GM23248 (cell line): ENCODE measurements around the gene C5orf22. TPM values are rescaled to one million over a fixed set of nuclear protein-coding genes. Genes with fewer than 3 reads are reported as not detected.

Experiments
- DNase-seq: peaks from one replicate; pipeline ENCODE4 v3.0.0-alpha.2; 2015
- H2AFZ ChIP-seq: fragments of 200-600 bp; sonication (generic); 2 replicates; pipeline ENCODE4 v1.6.1; 2016; ENCODE audit warnings: antibody characterized with exemption
- H3F3A ChIP-seq: fragments of 200-600 bp; sonication (generic); 2 replicates; pipeline ENCODE4 v1.6.1; 2016; ENCODE audit warnings: mild to moderate bottlenecking, antibody characterized with exemption, mixed run types; ENCODE audit not compliant: insufficient read depth
- H3K27ac ChIP-seq: fragments of 200-600 bp; sonication (generic); 2 replicates; pipeline ENCODE4 v1.5.1; 2016; ENCODE audit warnings: mild to moderate bottlenecking
- H3K27me3 ChIP-seq: fragments of 200-600 bp; sonication (generic); replicated peaks from 2 replicates; pipeline ENCODE4 v1.6.1; 2016; ENCODE audit warnings: mild to moderate bottlenecking; ENCODE audit not compliant: insufficient read depth
- H3K36me3 ChIP-seq: fragments of 200-600 bp; sonication (generic); 2 replicates; pipeline ENCODE4 v1.6.1; 2016; ENCODE audit warnings: low read depth, mild to moderate bottlenecking
- H3K4me1 ChIP-seq: fragments of 200-600 bp; sonication (generic); 2 replicates; pipeline ENCODE4 v1.6.1; 2016; ENCODE audit warnings: mild to moderate bottlenecking; ENCODE audit not compliant: insufficient read depth
- H3K4me2 ChIP-seq: fragments of 200-600 bp; sonication (generic); one replicate; pipeline ENCODE4 v1.6.1; 2016; ENCODE audit warnings: mild to moderate bottlenecking; ENCODE audit not compliant: unreplicated experiment
- H3K4me3 ChIP-seq: fragments of 200-600 bp; sonication (generic); 2 replicates; pipeline ENCODE4 v1.5.1; 2016; ENCODE audit warnings: mild to moderate bottlenecking
- H3K79me2 ChIP-seq: fragments of 200-600 bp; sonication (generic); 2 replicates; pipeline ENCODE4 v1.6.1; 2016; ENCODE audit warnings: mild to moderate bottlenecking; ENCODE audit not compliant: insufficient read depth
- H3K9ac ChIP-seq: fragments of 200-600 bp; sonication (generic); 2 replicates; pipeline ENCODE4 v1.6.1; 2016; ENCODE audit warnings: mild to moderate bottlenecking
- H3K9me2 ChIP-seq: fragments of 200-600 bp; sonication (generic); 2 replicates; pipeline ENCODE4 v1.6.1; 2016; ENCODE audit warnings: mixed run types, mild to moderate bottlenecking, moderate library complexity; ENCODE audit not compliant: insufficient read depth
- H3K9me3 ChIP-seq: fragments of 200-600 bp; sonication (generic); one replicate; pipeline ENCODE4 v1.6.1; 2017; ENCODE audit warnings: low read depth
- H4K20me1 ChIP-seq: fragments of 200-600 bp; sonication (generic); 2 replicates; pipeline ENCODE4 v1.6.0; 2016; ENCODE audit not compliant: insufficient read depth
- EZH2 ChIP-seq: fragments of 200-600 bp; sonication (generic); IDR thresholded peaks from 2 replicates; pipeline ENCODE4 v1.6.1; 2018; ENCODE audit warnings: antibody characterized with exemption, mild to moderate bottlenecking; ENCODE audit not compliant: insufficient read depth, poor library complexity, severe bottlenecking
- EZH2phosphoT487 ChIP-seq: fragments of 200-600 bp; sonication (generic); IDR thresholded peaks from 2 replicates; pipeline ENCODE4 v1.6.1; 2018; ENCODE audit warnings: antibody characterized with exemption, moderate library complexity, mild to moderate bottlenecking, low read depth; ENCODE audit not compliant: insufficient read depth
- WGBS, 2 experiments: methylation state at CpG; one replicate each; pipeline ENCODE4 v1.1.6; 2015 to 2017; ENCODE audit warnings: low lambda C conversion rate in 2 of 2, low coverage in 1 of 2; ENCODE audit errors: missing lambda C conversion rate in 2 of 2; 5-methylcytosine and 5-hydroxymethylcytosine counted together
- in situ Hi-C: fragments of 300-500 bp; cut with MboI; formaldehyde crosslinking; loops from 2 replicates; pipeline ENCODE4 v1.15.0; 2020
- polyA plus RNA-seq: library from polyadenylated mRNA; unstranded; fragments of >200 nt; fragmentation: Nextera tagmentation; extraction: Ambion mirVana; gene quantifications from 2 replicates; pipeline ENCODE4 v1.2.1, GENCODE V29; 2016
- total RNA-seq: library from RNA; depleted of rRNA; stranded (reverse); fragments of >200 nt; shearing (Covaris generic); gene quantifications from 2 replicates; pipeline ENCODE4 v1.2.3, GENCODE V29; 2014

C5orf22 gene
- total and polyA plus RNA-seq, 2 experiments from 2014 or later = 17.1 to 20.4 TPM

- Histone ChIP-seq H3K27me3 (no peaks in the 10 kb centered on the region), H2AFZ (no peak overlapping the region), H3K36me3 (peaks cover 20% of the 10 kb centered on the region), H4K20me1 (no peaks in the 10 kb centered on the region), H3K4me2 (no peak overlapping the region), H3K27ac (no peak overlapping the region), H3K4me3 (no peak overlapping the region), H3K9ac (no peak overlapping the region), H3K79me2 (no peaks in the 10 kb centered on the region), H3F3A (no peaks in the 10 kb centered on the region), H3K4me1 (no peaks in the 10 kb centered on the region), H3K9me3 (no peaks in the 10 kb centered on the region), H3K9me2 (no peaks in the 10 kb centered on the region)
- TF ChIP-seq EZH2 (no peak), EZH2phosphoT487 (no peak)
- 98 to 100% methylated on average over 4 of the region's 4 CpGs for WGBS, 2 experiments
- in situ Hi-C loops = no loop called here
- DNase-seq = peak; percentile 3
These were observed 29.6 kb upstream of the C5orf22 start for GRCh38 chr5:31502506-31502905.

GRCh38 chr5:31504529-31504928, 27.6 kb upstream of the C5orf22 start:
- no peak for DNase-seq
- Histone ChIP-seq H3F3A (no peaks in the 10 kb centered on the region), H3K36me3 (peaks cover 27% of the 10 kb centered on the region), H3K9ac (no peak overlapping the region), H3K79me2 (no peaks in the 10 kb centered on the region), H3K27me3 (no peaks in the 10 kb centered on the region), H3K4me3 (no peak overlapping the region), H3K4me1 (no peaks in the 10 kb centered on the region), H3K9me2 (no peaks in the 10 kb centered on the region), H3K9me3 (no peaks in the 10 kb centered on the region), H4K20me1 (no peaks in the 10 kb centered on the region), H3K27ac (no peak overlapping the region), H3K4me2 (no peak overlapping the region), H2AFZ (no peak overlapping the region)
- WGBS, 2 experiments = 97 to 98% methylated on average over 10 of the region's 10 CpGs
- TF ChIP-seq EZH2phosphoT487 = no peak
- no peak for TF ChIP-seq EZH2
- in situ Hi-C loops = no loop called here

DNA sequence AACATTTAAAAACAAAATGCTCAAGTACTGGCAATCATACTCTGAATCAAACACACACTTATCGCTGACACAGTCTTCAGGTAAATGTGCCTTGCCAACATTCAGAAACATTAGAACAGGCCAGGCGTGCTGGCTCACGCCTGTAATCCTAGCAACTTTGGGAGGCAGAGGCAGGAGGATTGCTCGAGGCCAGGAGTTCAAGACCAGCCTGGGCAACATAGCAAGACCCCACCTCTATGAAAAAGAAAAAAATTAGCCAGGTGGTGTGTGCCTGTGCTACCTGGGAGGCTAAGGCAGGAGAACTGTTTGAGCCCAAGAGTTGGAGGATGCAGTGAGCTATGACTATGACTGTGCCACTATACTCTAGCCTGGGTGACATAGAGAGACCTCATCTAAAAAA, 20.8 kb upstream of the C5orf22 start:
- H3F3A ChIP-seq = no peaks in the 10 kb centered on the region
- H3K9me2 ChIP-seq = no peaks in the 10 kb centered on the region
- H3K9ac ChIP-seq = no peak overlapping the region
- H3K9me3 ChIP-seq = no peaks in the 10 kb centered on the region
- H4K20me1 ChIP-seq = no peaks in the 10 kb centered on the region
- no peak overlapping the region for H3K4me3 ChIP-seq
- no peaks in the 10 kb centered on the region for H3K27me3 ChIP-seq
- no peaks in the 10 kb centered on the region for H3K4me1 ChIP-seq
- no peak for TF ChIP-seq EZH2
- TF ChIP-seq EZH2phosphoT487 = no peak
- 91 to 95% methylated on average over 4 of the region's 4 CpGs for WGBS, 2 experiments
- H3K27ac ChIP-seq = no peak overlapping the region
- no peak overlapping the region for H2AFZ ChIP-seq
- DNase-seq = no peak
- no peak overlapping the region for H3K4me2 ChIP-seq
- H3K79me2 ChIP-seq = peaks cover 3% of the 10 kb centered on the region; the same call in 1 of the 2 replicates
- in situ Hi-C loops = no loop called here
- peaks cover 40% of the 10 kb centered on the region for H3K36me3 ChIP-seq

- in situ Hi-C loops = no loop called here
- TF ChIP-seq EZH2phosphoT487 = no peak
- TF ChIP-seq EZH2 = no peak
- 52 to 54% methylated on average over 1 of the region's 1 CpG for WGBS, 2 experiments
These were observed 15.3 kb upstream of the C5orf22 start for GRCh38 chr5:31516802-31517201.

DNA sequence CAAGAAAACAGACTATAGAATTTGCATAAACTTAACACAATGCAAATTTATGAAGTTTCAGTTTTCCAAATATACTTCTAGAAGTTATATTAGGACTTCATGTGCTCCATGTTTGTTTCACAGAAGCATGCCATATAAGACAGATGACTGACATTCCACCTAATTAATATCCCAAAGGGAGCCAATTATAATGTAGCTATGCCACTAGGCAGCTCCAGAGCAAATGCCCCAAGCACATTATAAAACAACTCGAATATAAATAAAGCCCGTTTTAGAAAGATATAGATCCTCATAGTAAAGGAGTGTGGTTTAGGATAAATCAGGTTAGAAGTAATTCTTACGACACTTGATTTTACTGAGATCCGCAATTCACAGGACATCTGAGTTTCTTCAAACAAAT, 9.1 kb upstream of the C5orf22 start:
- H3K79me2 ChIP-seq = peaks cover 40% of the 10 kb centered on the region
- no peak overlapping the region for H3K9ac ChIP-seq
- H3K27me3 ChIP-seq = no peaks in the 10 kb centered on the region
- H3K4me3 ChIP-seq = no peak overlapping the region
- H3K4me2 ChIP-seq = no peak overlapping the region
- peaks cover 37% of the 10 kb centered on the region for H3K36me3 ChIP-seq
- no peak overlapping the region for H3K27ac ChIP-seq
- DNase-seq = no peak
- H3F3A ChIP-seq = no peaks in the 10 kb centered on the region
- H3K9me3 ChIP-seq = no peaks in the 10 kb centered on the region
- no peaks in the 10 kb centered on the region for H3K9me2 ChIP-seq
- no peaks in the 10 kb centered on the region for H4K20me1 ChIP-seq
- TF ChIP-seq EZH2 (no peak), EZH2phosphoT487 (no peak)
- no peaks in the 10 kb centered on the region for H3K4me1 ChIP-seq
- WGBS, 2 experiments = 97 to 100% methylated on average over 4 of the region's 4 CpGs
- no peak overlapping the region for H2AFZ ChIP-seq
- in situ Hi-C loops = no loop called here

More at GRCh38 chr5:31516802-31517201, 15.3 kb upstream of the C5orf22 start:
- no peaks in the 10 kb centered on the region for H3F3A ChIP-seq
- peaks cover 5% of the 10 kb centered on the region for H3K79me2 ChIP-seq
- no peak for DNase-seq
- no peak overlapping the region for H3K4me3 ChIP-seq
- H3K4me2 ChIP-seq = no peak overlapping the region
- no peaks in the 10 kb centered on the region for H3K9me3 ChIP-seq
- H4K20me1 ChIP-seq = no peaks in the 10 kb centered on the region
- H3K27me3 ChIP-seq = no peaks in the 10 kb centered on the region
- H3K9ac ChIP-seq = no peak overlapping the region
- no peaks in the 10 kb centered on the region for H3K4me1 ChIP-seq
- H3K9me2 ChIP-seq = no peaks in the 10 kb centered on the region
- peaks cover 33% of the 10 kb centered on the region for H3K36me3 ChIP-seq
- H2AFZ ChIP-seq = no peak overlapping the region
- no peak overlapping the region for H3K27ac ChIP-seq
